ELF-1 (cell line): Measurements from ENCODE around the gene CPED1.

ENCODE experiments used
- DNase-seq: peaks from one replicate; pipeline ENCODE4 v3.0.0-alpha.2; 2016; ENCODE audit warnings: low read depth, low spot score

The CPED1 gene

DNA sequence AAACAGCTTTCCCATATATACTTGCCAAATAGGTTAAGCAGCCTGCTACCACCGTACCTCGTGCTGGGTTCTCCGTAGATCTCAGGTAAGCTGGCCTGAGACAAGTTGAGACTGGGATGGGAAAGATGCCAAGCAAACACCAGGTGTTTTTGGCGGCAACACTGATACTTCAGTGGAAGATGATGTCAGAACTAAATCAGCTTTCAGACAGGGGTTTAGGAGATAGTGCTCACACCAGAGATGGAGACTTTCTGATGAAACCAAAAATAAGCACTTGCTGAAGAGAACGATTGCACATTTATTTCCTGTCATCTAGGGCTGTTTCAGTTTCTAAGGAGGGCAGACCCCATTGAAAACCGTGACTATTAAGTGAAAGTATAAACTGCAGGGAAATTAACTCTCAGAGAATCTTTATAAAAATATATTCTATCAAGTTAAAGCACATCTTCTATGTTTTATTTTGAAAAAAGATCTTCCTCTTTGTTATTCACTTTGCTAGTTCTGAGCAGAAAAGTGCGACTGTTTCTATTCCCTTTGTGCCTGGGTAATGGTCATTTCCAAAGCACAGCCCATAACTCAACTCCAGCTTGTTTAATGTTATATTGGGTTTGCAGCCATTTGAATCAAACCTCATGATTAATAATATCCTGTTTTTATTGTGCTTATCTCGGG is 149.9 kb downstream of the CPED1 start:
- no peak for DNase-seq

DNA sequence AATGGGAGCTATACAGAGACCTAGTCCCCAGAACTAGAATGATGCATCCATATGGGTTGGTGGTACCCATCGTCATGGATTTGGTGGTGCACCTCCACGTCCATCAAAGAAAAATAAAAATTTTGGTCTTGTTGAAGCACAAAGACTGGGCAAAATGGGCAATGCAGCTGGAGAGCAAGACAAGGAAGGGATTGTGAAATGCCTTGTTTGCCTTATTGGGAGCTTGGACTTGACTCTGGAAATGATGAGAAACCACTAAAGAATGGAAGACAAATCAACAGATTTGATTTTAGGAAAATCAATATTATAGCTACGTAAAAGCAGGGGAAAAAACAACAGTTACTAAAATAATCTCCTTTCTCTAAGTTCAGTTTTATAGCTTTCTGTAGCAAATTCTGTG is 150.9 kb downstream of the CPED1 start:
- no peak for DNase-seq

DNA sequence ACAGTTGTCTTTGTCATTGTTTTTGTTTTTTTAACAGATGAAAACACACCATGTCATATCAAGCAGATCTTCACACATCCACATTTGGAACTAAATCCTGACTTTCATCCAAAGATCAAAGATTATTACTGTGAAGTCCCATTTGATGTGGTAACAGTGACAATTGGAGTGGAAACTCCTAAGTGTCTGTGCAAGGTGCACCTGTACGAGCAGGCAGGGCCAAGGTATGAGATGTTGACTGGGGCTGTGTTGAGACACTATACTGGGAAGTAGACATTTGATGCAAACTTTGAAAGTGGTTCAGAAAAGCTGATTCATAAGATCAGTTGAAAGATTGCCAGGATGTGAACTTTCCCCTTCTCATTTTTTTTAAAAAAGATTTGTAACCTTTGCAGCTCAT is 152.3 kb downstream of the CPED1 start:
- no peak for DNase-seq

DNA sequence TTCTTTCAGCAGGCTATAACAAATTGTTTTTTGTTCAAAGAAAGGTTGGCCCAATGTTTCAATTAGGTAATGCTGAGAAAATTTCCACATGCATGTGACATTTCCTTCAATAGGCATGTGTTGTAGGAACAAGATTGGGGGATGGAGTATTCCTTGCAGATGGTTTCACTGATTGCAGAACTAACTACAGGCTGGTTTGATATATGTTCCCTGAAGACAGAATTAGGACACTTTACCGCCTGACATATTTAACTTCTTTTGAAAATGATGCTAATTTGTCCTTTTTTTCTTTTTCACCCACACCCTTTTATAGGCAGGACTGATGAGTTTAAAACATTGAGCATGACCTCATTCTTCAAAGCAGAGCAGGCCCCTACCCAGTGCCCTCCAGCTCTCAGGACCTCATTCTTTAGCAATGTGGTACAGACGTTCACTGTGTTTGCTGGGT is 163.3 kb downstream of the CPED1 start:
- no peak for DNase-seq

DNA sequence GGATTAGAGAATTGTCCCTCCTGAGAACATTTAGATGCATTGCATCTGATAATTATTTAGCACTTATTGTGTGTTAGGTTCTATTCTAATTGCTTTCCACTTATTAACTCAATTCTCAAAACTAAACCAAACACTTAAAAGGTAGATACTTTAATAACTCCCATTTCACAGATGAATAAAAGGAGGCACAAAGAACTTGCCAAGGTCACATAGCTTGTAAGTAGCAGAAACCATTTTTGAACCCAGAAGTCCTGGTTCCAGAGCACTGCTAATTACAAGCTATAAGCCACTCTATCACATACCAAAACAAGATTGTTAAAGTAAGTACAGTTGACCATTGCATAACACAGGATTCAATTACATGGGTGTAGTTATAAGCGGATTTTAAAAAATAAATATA is 164.9 kb downstream of the CPED1 start:
- DNase-seq, result no peak

DNA sequence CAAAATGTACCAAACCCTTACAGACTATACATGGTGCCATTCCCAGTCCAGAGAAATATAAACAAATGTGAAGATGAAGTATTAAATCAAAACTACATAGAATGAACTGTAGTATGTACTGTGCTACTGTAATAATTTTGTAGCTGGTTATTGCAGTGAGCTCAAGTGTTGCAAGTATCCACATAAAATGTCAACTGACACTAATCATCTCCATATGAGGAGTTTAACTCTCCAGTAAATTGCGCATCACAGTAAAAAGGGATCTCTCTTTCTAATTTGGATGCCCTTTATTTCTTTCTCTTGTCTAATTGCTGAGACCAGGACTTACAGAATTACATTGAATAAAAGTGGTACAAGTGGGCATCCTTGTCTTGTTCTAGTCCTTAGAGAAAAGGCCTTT is 165.5 kb downstream of the CPED1 start:
- DNase-seq, result no peak

DNA sequence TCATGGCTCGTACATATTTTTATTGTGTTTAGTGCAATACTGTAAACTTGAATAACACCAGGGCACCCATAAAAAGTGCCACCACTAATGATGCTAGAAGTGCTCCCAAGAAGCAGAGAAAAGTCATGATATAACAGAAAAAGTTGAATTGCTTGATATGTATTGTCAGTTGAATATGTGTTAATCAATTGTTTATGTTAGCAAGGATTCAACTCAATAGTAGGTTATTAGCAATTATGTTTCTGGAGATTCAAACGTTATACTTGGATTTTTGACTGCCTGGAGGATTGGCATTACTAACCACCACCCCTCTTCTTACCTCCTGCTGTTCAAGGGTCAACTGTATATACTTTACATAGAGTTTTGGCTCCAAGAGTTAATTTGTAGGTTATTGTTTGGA is 168.3 kb downstream of the CPED1 start:
- DNase-seq, result no peak

DNA sequence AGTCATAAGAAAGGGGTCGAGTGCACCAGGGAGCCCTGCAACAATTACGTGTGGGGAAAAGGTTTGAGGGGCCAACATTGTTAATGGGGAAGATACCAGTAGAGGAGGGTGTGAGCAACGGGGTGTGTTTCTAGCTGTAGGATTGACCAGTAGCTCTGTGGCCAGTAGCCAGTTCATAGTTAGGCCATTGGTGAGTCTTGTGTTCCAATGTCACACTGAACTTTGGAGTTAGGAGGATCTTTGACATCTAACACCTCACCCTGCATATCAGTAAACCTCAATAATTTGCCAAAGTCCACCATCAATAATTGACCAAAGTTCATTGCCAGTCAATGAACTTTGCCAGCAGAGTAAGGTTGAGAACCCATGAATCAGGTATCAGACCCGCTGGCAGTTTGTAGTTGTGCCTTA is 168.8 kb downstream of the CPED1 start:
- no peak for DNase-seq

DNA sequence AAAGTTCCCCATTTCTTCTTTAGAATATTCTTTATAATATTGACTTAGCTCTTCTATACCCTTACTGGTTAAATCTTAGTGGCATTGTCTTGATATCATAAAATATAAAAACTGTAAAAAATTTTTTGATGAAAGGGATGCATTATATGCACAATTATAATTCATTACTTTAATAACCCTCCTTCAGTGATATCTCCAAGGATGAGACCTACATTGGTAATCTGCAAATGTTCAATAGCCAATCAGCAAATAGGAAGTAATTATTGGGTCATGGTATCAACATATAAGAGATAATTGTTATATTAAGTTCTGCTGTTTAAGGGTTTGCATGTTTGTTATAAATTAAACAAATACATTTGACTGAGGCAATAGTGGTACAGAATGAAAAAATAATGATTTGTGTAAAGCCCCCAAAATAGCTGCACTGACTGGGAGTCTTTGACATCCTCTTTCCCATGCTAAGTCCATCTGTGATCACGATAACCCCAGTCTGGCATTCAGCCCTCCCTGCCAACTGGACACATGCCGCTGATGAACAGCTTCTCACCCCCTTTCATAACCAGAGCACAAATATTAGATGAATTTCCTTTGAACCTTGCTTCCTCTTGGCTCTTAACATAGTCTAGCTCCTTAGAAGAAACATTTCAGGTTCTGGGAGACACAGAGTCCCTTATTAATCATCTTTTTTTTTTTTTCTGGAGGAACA is 169.5 kb downstream of the CPED1 start:
- DNase-seq, result no peak

DNA sequence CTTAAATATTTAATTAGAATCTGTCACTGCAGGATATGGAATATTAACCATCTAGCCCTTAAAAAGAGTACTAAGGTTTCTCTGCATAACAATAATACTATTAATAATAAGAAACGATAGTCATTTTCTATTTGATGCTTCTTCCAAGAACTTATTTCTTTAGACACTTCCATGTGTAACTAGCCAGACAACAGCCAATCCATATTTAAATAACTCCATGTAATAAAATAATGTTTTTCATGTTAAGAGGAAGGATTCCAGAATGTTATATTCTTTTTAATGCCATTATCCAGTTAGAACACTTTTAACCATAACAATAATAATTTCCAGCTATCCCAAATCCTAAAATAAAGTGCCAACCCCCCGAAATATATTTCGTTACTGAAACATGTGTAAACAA is 170.2 kb downstream of the CPED1 start:
- no peak for DNase-seq

DNA sequence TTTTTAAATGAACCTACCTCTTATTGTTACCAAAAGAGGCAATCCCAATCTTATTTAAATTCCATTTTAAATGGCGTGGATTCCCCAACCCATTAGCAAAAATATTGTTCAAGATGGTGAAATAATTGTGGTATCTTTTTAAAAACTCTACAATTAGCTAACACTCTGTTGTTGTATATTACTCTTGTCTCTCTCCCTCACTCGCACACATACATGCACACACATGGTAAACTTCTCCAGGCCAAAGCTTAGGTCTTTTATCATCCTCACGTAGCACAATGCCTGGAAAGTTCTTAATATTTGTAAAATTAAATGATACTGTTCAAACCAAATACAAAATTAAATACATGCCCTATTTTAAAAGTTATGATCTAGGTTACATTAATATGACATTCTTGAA is 171.0 kb downstream of the CPED1 start:
- no peak for DNase-seq

DNA sequence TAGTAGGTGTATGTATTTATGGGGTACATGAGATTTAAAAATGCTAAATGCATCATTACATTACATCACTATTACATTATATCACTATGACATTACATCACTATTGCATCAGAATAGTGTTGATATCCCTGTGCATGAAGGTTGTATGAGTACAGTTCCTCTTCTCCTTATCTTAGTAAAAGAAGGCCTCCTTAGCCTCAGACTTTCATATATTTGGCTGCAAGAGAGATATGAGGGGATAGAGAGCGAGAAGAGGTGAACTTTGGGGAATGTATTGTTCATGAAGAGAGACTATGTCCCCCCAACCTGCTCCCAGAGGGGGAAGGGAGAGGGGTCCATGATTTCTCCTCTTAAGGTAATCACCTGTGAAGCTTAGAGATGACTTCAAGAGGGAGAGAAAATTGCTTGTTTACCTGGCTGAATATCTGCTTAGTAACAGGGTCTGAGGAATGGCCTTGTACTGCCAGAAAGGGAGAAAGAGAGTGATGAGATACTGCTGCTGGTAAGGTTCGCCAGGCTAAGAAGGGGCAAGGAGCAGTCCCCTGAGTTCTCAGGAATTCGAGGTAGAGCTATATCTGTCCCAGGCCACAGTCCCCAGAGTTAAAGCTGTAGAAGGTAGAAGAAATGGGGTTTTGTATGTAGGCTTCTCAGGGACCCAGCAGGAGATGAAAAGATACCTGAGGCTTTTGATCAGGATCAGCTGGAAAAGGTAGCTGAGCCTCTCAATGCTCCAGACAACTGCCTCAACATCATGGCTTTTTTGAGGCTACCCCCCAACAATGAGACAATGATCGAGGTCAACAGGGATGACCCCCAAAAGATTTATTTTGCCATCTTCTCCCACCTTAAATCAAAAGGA is 171.9 kb downstream of the CPED1 start:
- no peak for DNase-seq

DNA sequence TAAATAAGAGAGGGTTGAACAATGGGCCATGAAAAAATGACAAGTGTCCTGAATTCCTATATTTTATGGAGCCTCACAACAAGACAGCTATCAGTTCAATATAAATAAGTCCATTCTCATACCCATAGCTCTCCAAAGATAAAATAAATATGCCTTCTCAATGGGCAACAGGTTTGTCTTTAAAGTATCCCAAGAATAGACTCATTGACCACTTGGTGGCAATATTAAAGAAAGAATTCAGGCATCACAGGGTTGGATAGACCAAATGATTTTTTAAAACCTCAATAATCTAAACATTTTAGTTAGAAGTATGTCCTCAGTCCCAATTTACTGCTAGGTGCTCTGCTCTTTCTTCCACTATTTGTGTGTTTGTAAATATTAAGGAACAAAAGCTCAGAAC is 175.2 kb downstream of the CPED1 start:
- DNase-seq, result no peak

DNA sequence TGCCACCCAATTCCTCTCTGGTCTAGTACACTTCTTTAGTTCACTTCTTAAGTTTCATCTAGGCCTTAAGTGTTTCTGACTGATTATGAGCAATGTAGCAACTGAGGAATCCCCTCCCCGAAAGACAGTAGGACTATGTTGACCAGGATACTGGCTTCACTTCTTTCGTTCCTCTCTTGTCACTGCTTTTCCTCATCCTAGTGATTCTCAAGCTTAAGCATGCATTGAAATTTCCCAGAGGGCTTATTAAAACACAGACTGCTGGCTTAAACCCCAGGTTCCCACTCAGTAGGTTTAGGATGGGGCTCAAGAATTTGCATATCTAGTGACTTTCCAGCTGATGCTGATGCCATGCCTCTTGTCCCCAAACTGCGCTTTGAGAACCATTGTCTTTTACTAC is 175.7 kb downstream of the CPED1 start:
- DNase-seq, result no peak

DNA sequence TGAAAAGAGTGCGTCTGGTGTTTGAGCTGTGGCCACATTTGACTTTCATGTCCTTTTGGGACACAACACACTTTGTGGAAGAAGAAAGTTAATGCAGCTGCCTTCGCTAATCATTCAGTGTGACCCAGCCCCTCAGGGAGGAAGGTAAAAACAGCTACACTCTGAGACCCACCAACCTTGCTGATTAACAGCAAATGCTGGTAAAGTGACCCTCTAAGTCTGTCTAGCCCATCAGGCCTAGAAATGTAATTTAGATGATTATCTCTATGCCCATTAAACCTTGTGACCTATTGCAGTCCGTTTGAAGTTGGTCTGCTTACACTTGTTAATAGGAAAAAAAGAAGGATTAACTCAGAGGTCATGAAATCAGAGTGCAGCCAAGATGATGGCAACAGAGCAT is 178.4 kb downstream of the CPED1 start:
- DNase-seq, result peak; percentile 5

DNA sequence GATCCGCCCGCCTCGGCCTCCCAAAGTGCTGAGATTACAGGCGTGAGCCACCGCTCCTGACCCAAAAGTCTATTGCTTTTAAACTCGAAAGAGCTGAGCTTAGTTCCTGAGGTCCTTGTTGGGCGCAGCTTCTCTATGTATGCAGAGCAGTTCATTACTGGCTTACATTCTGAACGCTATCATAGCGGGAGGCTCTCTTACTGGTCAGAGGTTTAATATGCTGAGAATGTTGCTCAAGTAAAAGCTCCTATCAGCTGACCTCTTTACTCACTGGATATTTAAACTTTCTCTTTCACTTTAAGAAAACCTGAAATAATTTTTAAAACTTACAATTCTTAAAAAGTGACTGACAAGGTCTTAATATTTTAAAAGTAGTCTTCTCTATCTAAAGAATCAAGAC is 179.5 kb downstream of the CPED1 start:
- DNase-seq, result no peak

DNA sequence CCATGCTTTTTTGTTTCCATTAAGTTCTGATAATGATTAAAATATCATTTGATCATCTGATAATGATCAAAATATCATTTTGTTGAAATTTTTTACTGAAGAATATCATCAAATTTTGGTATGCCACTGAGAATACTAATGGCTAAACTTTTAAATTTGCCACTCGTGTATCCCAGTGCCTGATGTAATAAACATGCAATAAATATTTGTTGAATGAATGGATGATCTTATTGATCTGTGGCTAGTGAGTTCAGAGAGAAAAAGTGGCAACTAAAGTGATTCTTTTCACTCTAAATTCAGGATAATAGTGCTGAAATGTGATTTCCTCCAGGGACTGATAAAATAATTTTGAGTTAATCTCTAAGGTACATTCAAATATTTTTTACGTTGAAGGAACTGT is 181.0 kb downstream of the CPED1 start:
- DNase-seq, result no peak

DNA sequence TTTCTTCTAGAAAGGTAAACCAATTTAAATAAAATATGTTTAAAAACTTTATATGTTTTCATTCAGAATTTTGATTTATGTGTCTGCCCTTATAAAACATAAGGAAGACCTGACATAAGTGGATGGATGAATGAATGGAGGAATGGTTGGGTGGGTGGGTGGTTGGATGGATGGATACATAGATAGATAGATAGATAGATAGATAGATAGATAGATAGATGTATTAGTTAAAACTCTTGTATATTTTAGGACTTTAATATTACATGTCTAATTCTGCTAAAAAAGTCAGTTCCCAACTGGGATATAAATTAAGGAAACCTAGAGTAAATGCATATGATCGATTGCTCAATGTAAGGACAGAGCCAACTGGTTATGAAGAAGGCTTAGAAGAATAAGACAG is 184.0 kb downstream of the CPED1 start:
- DNase-seq, result no peak

DNA sequence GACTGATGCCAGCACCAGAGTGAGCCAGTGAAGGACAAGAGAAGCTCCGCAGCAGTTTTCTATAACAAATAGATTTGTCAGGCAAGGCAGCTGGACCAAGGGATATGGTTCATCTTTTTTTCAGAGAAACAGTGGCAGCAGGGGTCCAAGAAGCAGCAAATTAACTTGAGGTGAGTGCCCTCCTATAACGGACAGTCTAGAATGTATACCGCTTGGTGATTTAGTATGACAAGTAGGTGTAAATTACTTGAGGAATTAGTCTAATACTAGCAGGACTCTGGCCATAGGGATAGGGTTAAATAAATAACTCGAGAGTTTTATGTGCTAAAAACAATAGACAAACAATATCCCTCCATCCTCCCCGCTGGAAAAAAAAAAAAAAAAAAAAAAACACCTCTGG is 187.3 kb downstream of the CPED1 start:
- no peak for DNase-seq

DNA sequence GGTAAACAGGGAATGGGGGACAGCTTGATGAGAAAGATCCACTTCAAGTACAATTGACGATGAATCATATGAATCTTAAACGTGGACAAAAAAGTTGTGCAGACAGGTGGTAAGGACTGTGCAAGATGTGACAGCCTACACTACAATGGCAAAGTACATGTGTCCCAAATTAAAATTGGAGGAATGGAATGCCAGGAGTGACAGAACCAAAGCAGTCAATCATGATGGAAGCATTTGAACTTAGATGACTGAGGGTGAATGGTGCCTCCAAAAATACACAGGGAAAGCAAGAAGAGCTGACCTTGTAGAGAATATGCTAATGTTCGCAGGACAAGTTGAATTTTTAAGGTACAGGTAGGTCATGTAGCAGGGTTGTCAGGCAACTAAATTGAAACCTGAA is 189.9 kb downstream of the CPED1 start:
- DNase-seq, result no peak

DNA sequence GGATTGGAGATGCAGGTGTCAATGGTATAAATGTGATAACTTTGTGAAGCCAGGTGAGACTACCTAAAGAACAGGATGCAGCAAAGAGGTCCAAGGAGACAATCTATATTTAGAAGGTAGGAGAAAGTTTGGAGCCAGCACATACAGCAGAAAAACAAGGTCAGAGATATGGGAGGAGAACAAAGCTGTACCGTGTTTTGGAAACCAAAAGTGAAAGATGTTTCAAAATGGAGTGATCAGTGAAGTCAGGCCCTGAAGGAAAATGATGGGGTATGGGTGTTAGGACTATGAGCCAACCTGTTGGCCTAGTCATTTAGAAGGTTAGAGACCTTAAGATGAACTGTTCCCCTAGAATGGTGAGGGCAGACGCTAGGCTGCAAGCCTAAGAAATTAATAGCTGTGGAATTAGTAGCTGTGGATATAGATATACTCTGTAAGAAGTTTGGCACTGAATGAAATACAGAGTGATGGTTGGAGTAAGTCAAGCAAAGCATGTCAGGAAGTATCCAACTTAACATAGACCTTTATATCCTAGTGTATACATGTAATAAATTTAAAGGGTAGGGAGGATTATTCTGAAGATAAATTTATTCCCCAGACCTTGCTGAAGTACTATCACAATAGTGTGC is 190.5 kb downstream of the CPED1 start:
- no peak for DNase-seq

DNA sequence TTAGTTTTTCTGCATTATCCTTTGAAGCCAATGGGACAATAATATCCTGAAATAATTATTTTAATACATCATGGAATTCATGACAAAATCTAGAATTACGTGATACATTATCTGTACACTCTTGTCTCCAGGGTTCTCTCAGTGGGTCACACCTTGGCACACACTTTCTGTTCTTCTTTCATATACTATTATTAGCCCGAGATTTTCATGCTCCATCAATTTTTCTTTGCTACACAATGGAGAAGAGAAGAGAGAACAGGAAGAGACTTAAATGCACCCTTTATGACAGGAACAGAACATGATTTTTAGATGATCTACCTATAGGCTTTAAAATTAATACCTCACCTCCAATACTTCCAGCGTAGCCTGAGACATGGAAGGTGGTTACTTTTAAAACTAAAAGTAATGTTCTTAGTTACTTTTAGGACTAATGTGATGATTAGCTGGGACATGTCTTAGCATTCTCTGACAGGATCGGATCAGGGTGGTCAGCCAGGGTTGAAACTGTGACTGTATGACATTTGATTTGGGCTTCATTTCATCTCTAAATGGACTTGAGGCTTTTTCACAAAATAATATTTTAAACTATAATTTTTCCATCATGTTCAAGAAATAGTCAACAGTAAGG is 192.0 kb downstream of the CPED1 start:
- no peak for DNase-seq
